Ureter (tissue), 1 donor: ENCODE data around the gene ZC3H12D. TPM values are rescaled to one million over a fixed set of nuclear protein-coding genes. Genes with fewer than 3 reads are reported as not detected.
A peak's percentile ranks its signal among the peaks of the same experiment; 100 is the strongest.
"Not testable (repeated sequence)": the region's sequence is repeated elsewhere in the genome, so short reads cannot be mapped to it uniquely, and the experiment has no call there.

Experiments
- DNase-seq: peaks from one replicate; pipeline ENCODE4 v3.0.0-alpha.2; 2020; ENCODE audit warnings: low spot score
- total RNA-seq: library from RNA; stranded (reverse); gene quantifications from one replicate; pipeline ENCODE4 v1.2.4, GENCODE V29; 2023
- donor health status: DM: yes; HTN: yes; CAD: no.

ZC3H12D gene
- total RNA-seq, 1 donor from 2014 or later, result 2.4 TPM

- DNase-seq, result no peak
Observed at GRCh38 chr6:149459761-149460160, 25.1 kb downstream of the ZC3H12D start.

GRCh38 chr6:149458806-149459205 lies 26.0 kb downstream of the ZC3H12D start:
- no peak for DNase-seq

GRCh38 chr6:149458196-149458595 lies 26.6 kb downstream of the ZC3H12D start:
- no peak for DNase-seq

- DNase-seq, result no peak
Observed at GRCh38 chr6:149457316-149457884, 27.4 kb downstream of the ZC3H12D start.

GRCh38 chr6:149456311-149457021 lies 28.3 kb downstream of the ZC3H12D start:
- no peak for DNase-seq

- DNase-seq, result no peak
Observed at GRCh38 chr6:149455031-149455732, 29.6 kb downstream of the ZC3H12D start.

GRCh38 chr6:149454346-149454848 lies 30.4 kb downstream of the ZC3H12D start:
- DNase-seq, result peak; percentile 91

- no peak for DNase-seq
Observed at GRCh38 chr6:149453597-149454345, 31.0 kb downstream of the ZC3H12D start.

GRCh38 chr6:149452037-149452939 lies 32.5 kb downstream of the ZC3H12D start:
- no peak for DNase-seq

GRCh38 chr6:149451376-149452036 lies 33.3 kb downstream of the ZC3H12D start:
- no peak for DNase-seq

GRCh38 chr6:149450679-149451375 lies 34.0 kb downstream of the ZC3H12D start:
- no peak for DNase-seq

GRCh38 chr6:149449831-149450678 lies 34.8 kb downstream of the ZC3H12D start:
- DNase-seq, result no peak

GRCh38 chr6:149448821-149449453 lies 35.9 kb downstream of the ZC3H12D start:
- no peak for DNase-seq

- DNase-seq, result no peak
Observed at GRCh38 chr6:149446791-149447376, 37.9 kb downstream of the ZC3H12D start.

- no peak for DNase-seq
Observed at GRCh38 chr6:149445573-149445972, 39.2 kb downstream of the ZC3H12D start.

- DNase-seq, result no peak
Observed at GRCh38 chr6:149445095-149445466, 39.7 kb downstream of the ZC3H12D start.

GRCh38 chr6:149444360-149445094 lies 40.3 kb downstream of the ZC3H12D start:
- DNase-seq, result not testable (repeated sequence)
